ENCODE measurements around the gene SPATS2L. TPM values are rescaled to one million over a fixed set of nuclear protein-coding genes. Genes with fewer than 3 reads are reported as not detected.

The SPATS2L gene
- total and polyA plus RNA-seq, 2 experiments from 2014 or later: 118 to 154 TPM

DNA sequence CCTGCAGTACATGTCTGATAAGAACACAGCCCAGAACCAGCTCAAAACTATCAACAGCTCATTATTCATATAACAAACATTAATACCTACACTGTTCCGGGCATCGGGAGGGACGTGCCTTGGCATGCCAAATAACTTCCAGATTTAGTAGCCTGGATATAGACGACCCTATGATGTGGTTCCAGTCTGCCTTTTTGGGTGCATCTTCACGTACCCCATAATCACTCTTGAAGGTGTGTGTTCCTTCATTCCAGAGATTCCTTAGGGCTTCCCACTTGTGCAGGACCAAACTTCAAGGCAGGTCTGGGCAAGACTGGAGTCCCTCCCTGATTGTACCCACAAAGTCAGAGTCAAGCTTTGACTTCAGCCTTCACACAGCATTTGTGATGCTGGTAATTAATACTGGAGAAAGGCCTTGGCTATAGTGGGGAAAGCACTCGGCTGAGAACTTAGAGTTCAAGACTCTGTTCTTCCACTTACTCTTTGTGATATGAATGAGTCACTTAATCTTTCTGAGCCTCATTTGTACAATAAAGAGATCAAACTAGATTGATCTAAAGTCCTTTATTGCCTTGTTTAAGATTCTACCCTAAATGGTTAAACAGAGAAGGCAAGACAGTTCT is 27.7 kb upstream of the SPATS2L start:
- Mint-ChIP-seq H3K36me3 (ENCODE audit: low read depth) (no peaks in the 10 kb centered on the region), H3K27ac (no peak overlapping the region), H3K27me3 (ENCODE audit: insufficient read depth, low read depth, poor library complexity) (peaks cover 3% of the 10 kb centered on the region), H3K4me3 (no peak overlapping the region), H3K9me3 (no peaks in the 10 kb centered on the region; the same call in 2 of the 3 replicates), H3K4me1 (peaks cover 20% of the 10 kb centered on the region)
- H3K4me3 ChIP-seq: no peak overlapping the region
- H3K79me2 ChIP-seq (replicated peaks; ENCODE audit: insufficient read depth): no peaks in the 10 kb centered on the region
- no peaks in the 10 kb centered on the region for H3K36me3 ChIP-seq (ENCODE audit: insufficient read depth)
- peaks cover 21% of the 10 kb centered on the region for H3K4me1 ChIP-seq (ENCODE audit: insufficient read depth)
- ATAC-seq (no peak), DNase-seq (ENCODE audit: low spot score) (no peak)
- H3F3A ChIP-seq (replicated peaks; ENCODE audit: low read depth): no peaks in the 10 kb centered on the region
- peak overlapping the region; percentile 90; the same call in 1 of the 2 replicates for H2AFZ ChIP-seq
- peaks cover 15% of the 10 kb centered on the region for H3K9me2 ChIP-seq (ENCODE audit: insufficient read depth)
- H3K27ac ChIP-seq (ENCODE audit: low read depth): no peak overlapping the region
- H4K20me1 ChIP-seq (replicated peaks; ENCODE audit: insufficient read depth): no peaks in the 10 kb centered on the region
- H3K27me3 ChIP-seq (ENCODE audit: insufficient read depth): no peaks in the 10 kb centered on the region
- no peak overlapping the region for H3K4me2 ChIP-seq
- TF ChIP-seq ZNF331 (CRISPR knock-in tag; IDR thresholded peaks at IDR 0.05; ENCODE audit: low read depth): no peak
- TF ChIP-seq, protein P1, sequence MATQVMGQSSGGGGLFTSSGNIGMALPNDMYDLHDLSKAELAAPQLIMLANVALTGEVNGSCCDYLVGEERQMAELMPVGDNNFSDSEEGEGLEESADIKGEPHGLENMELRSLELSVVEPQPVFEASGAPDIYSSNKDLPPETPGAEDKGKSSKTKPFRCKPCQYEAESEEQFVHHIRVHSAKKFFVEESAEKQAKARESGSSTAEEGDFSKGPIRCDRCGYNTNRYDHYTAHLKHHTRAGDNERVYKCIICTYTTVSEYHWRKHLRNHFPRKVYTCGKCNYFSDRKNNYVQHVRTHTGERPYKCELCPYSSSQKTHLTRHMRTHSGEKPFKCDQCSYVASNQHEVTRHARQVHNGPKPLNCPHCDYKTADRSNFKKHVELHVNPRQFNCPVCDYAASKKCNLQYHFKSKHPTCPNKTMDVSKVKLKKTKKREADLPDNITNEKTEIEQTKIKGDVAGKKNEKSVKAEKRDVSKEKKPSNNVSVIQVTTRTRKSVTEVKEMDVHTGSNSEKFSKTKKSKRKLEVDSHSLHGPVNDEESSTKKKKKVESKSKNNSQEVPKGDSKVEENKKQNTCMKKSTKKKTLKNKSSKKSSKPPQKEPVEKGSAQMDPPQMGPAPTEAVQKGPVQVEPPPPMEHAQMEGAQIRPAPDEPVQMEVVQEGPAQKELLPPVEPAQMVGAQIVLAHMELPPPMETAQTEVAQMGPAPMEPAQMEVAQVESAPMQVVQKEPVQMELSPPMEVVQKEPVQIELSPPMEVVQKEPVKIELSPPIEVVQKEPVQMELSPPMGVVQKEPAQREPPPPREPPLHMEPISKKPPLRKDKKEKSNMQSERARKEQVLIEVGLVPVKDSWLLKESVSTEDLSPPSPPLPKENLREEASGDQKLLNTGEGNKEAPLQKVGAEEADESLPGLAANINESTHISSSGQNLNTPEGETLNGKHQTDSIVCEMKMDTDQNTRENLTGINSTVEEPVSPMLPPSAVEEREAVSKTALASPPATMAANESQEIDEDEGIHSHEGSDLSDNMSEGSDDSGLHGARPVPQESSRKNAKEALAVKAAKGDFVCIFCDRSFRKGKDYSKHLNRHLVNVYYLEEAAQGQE (IDR thresholded peaks at IDR 0.05; ENCODE audit: unreplicated experiment): no peak

DNA sequence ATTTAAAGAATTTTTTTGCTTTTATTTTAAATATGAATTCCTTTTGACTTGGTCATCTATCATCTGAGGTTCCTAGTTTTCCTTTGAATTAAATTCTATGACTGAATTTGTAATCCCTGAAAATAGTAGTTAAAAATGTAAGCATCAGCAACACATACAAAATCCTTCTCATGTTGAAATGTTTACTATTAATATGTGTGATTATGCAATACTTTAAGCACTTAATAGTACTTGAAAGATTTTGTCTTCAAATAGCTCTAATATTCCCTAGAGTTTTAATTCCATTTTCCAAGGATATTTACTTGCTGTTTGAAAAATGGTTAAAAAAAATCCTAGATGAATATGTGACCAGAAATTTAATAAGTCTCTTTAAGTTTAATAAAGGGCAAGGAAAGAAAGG is 26.6 kb upstream of the SPATS2L start:
- Histone ChIP-seq H3K36me3 (ENCODE audit: insufficient read depth) (no peaks in the 10 kb centered on the region), H3K4me3 (no peak overlapping the region), H3K4me1 (ENCODE audit: insufficient read depth) (peaks cover 11% of the 10 kb centered on the region), H3K79me2 (replicated peaks; ENCODE audit: insufficient read depth) (no peaks in the 10 kb centered on the region), H3K27me3 (ENCODE audit: insufficient read depth) (no peaks in the 10 kb centered on the region), H3F3A (replicated peaks; ENCODE audit: low read depth) (no peaks in the 10 kb centered on the region), H2AFZ (no peak overlapping the region), H3K9me2 (ENCODE audit: insufficient read depth) (peaks cover 21% of the 10 kb centered on the region), H3K4me2 (no peak overlapping the region), H3K27ac (ENCODE audit: low read depth) (no peak overlapping the region), H4K20me1 (replicated peaks; ENCODE audit: insufficient read depth) (no peaks in the 10 kb centered on the region)
- TF ChIP-seq ZNF114 (CRISPR knock-in tag; IDR thresholded peaks at IDR 0.05): no peak
- no peak for TF ChIP-seq STAT1 (IDR thresholded peaks at IDR 0.05; ENCODE audit: unreplicated experiment)
- no peak for TF ChIP-seq ZNF331 (CRISPR knock-in tag; IDR thresholded peaks at IDR 0.05; ENCODE audit: low read depth)
- TF ChIP-seq JUNB (IDR thresholded peaks at IDR 0.05; ENCODE audit: unreplicated experiment): no peak
- H3K4me1 Mint-ChIP-seq: peaks cover 14% of the 10 kb centered on the region
- ATAC-seq (no peak), DNase-seq (ENCODE audit: low spot score) (no peak)
- no peaks in the 10 kb centered on the region; the same call in 2 of the 3 replicates for H3K9me3 Mint-ChIP-seq
- H3K27me3 Mint-ChIP-seq (ENCODE audit: insufficient read depth, low read depth, poor library complexity): peaks cover 3% of the 10 kb centered on the region
- no peak overlapping the region for H3K27ac Mint-ChIP-seq
- H3K4me3 Mint-ChIP-seq: no peak overlapping the region
- H3K36me3 Mint-ChIP-seq (ENCODE audit: low read depth): no peaks in the 10 kb centered on the region

DNA sequence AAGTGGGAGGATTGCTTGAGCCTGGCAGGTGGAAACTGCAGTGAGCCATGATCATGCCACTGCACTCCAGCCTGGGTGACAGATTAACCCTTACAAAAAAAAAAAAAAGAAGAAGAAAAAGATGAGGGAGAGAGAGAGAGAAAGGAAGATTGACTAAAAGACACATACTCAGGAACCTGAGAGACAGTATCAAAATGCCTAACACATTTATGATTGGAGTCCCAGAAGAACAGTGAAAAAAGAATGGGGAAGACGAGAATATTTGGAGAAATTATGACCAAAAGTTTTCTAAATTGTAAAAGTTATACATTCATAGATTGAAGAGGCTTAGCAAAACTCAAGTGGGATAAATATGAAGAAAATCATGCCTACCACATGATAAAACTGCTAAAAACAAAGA is 19.9 kb upstream of the SPATS2L start:
- H3K79me2 ChIP-seq (replicated peaks; ENCODE audit: insufficient read depth): no peaks in the 10 kb centered on the region
- Mint-ChIP-seq H3K27ac (no peak overlapping the region), H3K4me1 (peaks cover 5% of the 10 kb centered on the region; the same call in 1 of the 3 replicates), H3K4me3 (no peak overlapping the region), H3K27me3 (ENCODE audit: insufficient read depth, low read depth, poor library complexity) (peaks cover 2% of the 10 kb centered on the region), H3K9me3 (no peaks in the 10 kb centered on the region), H3K36me3 (ENCODE audit: low read depth) (no peaks in the 10 kb centered on the region)
- H3K4me2 ChIP-seq: no peak overlapping the region
- no peaks in the 10 kb centered on the region for H3K4me1 ChIP-seq (ENCODE audit: insufficient read depth)
- DNase-seq (ENCODE audit: low spot score): no peak
- peaks cover 11% of the 10 kb centered on the region; the same call in 1 of the 2 replicates for H3K9me2 ChIP-seq (ENCODE audit: insufficient read depth)
- no peaks in the 10 kb centered on the region for H4K20me1 ChIP-seq (replicated peaks; ENCODE audit: insufficient read depth)
- ATAC-seq: no peak
- H2AFZ ChIP-seq: no peak overlapping the region
- H3K27me3 ChIP-seq (ENCODE audit: insufficient read depth): no peaks in the 10 kb centered on the region
- no peaks in the 10 kb centered on the region for H3F3A ChIP-seq (replicated peaks; ENCODE audit: low read depth)
- no peaks in the 10 kb centered on the region for H3K36me3 ChIP-seq (ENCODE audit: insufficient read depth)
- no peak overlapping the region for H3K27ac ChIP-seq (ENCODE audit: low read depth)
- no peak overlapping the region for H3K4me3 ChIP-seq
- TF ChIP-seq ETS1 (IDR thresholded peaks at IDR 0.05) (no peak), ZNF331 (CRISPR knock-in tag; IDR thresholded peaks at IDR 0.05; ENCODE audit: low read depth) (no peak), ZNF114 (CRISPR knock-in tag; IDR thresholded peaks at IDR 0.05) (no peak), EZH2 (IDR thresholded peaks at IDR 0.05; ENCODE audit: low read depth, unreplicated experiment) (no peak), CTCF (conservative IDR thresholded peaks at IDR 0.05; ENCODE audit: low read depth in 2 of 2) (no peak), STAT1 (IDR thresholded peaks at IDR 0.05; ENCODE audit: unreplicated experiment) (no peak)
- TF ChIP-seq, protein P1 (IDR thresholded peaks at IDR 0.05; ENCODE audit: unreplicated experiment): no peak

All from GM23338 (cell line).